HCT116 (cell line): ENCODE measurements around the gene COX10. TPM values are rescaled to one million over a fixed set of nuclear protein-coding genes. Genes with fewer than 3 reads are reported as not detected.

Experiments
- ATAC-seq: fragments of 200-7000 bp; cut with Tn5 transposase; 2 replicates; pipeline ENCODE4 v1.9.1; 2020; ENCODE audit warnings: mild to moderate bottlenecking, moderate library complexity
- BruUV-seq: library from RNA; stranded (reverse); fragments of 400-500 nt; replicated peaks from 2 replicates; lab custom pipeline; 2021; lab: Mats Ljungman, UMichigan
- CTCF ChIA-PET: fragments of 300-600 bp; sonication (Branson Sonifier 250); formaldehyde crosslinking; loops from one replicate; lab custom pipeline; 2021; ENCODE audit warnings: antibody characterized with exemption; lab: Charles Lee
- POLR2A ChIA-PET: fragments of 300-600, 350-600 bp; sonication (Branson Sonifier 250); formaldehyde crosslinking; loops from one replicate; lab custom pipeline; 2021; ENCODE audit warnings: antibody characterized with exemption; lab: Charles Lee
- RAD21 ChIA-PET, 2 experiments: fragments of 300-600 bp; sonication (Branson Sonifier 250); formaldehyde crosslinking; loops; one replicate each; lab custom pipeline; 2023; ENCODE audit warnings: low total read pairs in 2 of 2; ENCODE audit not compliant: uncharacterized antibody in 2 of 2, unreplicated experiment in 2 of 2, low non-redundant PET in 1 of 2; lab: Charles Lee
- DNase-seq: peaks from one replicate; pipeline ENCODE4 v3.0.0-alpha.2; 2010; ENCODE audit warnings: low read depth, low spot score
- H2AFZ ChIP-seq: fragments of 200-600 bp; shearing (Covaris generic), sonication (generic); 2 replicates; pipeline ENCODE4 v1.6.1; 2017; ENCODE audit warnings: low read depth, mixed run types, mixed read lengths, antibody characterized with exemption, low read length; ENCODE audit not compliant: poor library complexity, severe bottlenecking
- H3K27ac ChIP-seq: 2 replicates; pipeline ENCODE4 v1.5.1; 2012; ENCODE audit warnings: low read depth, low read length
- H3K27me3 ChIP-seq: fragments of 200-600 bp; sonication (generic); 2 replicates; pipeline ENCODE4 v1.6.1; 2016; ENCODE audit warnings: mixed run types, low read length, mixed read lengths; ENCODE audit not compliant: insufficient read depth
- H3K36me3 ChIP-seq, 2 experiments: fragments of 200-500 bp in 1 of 2; fragments of 200-600 bp in 1 of 2; sonication (Bioruptor generic) in 1 of 2; sonication (generic) in 1 of 2; 2 replicates each; pipeline versions ENCODE4 v1.5.1 to v1.6.1; 2014 to 2016; ENCODE audit warnings: low read length in 2 of 2, inconsistent platforms in 1 of 2, mixed read lengths in 1 of 2, mixed run types in 1 of 2; ENCODE audit not compliant: insufficient read depth in 2 of 2, control insufficient read depth in 1 of 2
- H3K4me1 ChIP-seq, 2 experiments: fragments of 200-600 bp in 1 of 2; sonication (generic) in 1 of 2; 2 replicates each; pipeline versions ENCODE4 v1.5.1 to v1.6.1; 2012 to 2017; ENCODE audit warnings: low read length in 2 of 2, inconsistent platforms in 1 of 2, mild to moderate bottlenecking in 1 of 2, mixed read lengths in 1 of 2, mixed run types in 1 of 2, moderate library complexity in 1 of 2; ENCODE audit not compliant: insufficient read depth in 2 of 2, control insufficient read depth in 1 of 2
- H3K4me2 ChIP-seq: fragments of 200-600 bp; sonication (generic); 2 replicates; pipeline ENCODE4 v1.6.1; 2017; ENCODE audit warnings: mixed run types, low read length, mixed read lengths
- H3K4me3 ChIP-seq, 2 experiments: fragments of 200-600 bp in 1 of 2; sonication (generic) in 1 of 2; replicated peaks in 1 of 2; 2 replicates each; pipeline ENCODE4 v1.5.1; 2011 to 2016; ENCODE audit warnings: low read length in 2 of 2, control low read depth in 1 of 2, low read depth in 1 of 2, mild to moderate bottlenecking in 1 of 2, mixed read lengths in 1 of 2, mixed run types in 1 of 2
- H3K79me2 ChIP-seq: fragments of 200-600 bp; sonication (generic); 2 replicates; pipeline ENCODE4 v1.6.1; 2017; ENCODE audit warnings: mild to moderate bottlenecking, mixed run types, low read length, moderate library complexity, mixed read lengths; ENCODE audit not compliant: insufficient read depth
- H3K9ac ChIP-seq: fragments of 200-600 bp; sonication (generic); 2 replicates; pipeline ENCODE4 v1.6.1; 2016; ENCODE audit warnings: low read length, mixed read lengths
- H3K9me2 ChIP-seq: fragments of 200-600 bp; sonication (generic), shearing (Covaris generic); 2 replicates; pipeline ENCODE4 v1.6.1; 2017; ENCODE audit warnings: mixed run types, mild to moderate bottlenecking, moderate library complexity; ENCODE audit not compliant: insufficient read depth
- H3K9me3 ChIP-seq, 2 experiments: fragments of 200-500 bp in 1 of 2; fragments of 200-600 bp in 1 of 2; sonication (Bioruptor generic) in 1 of 2; sonication (generic) in 1 of 2; 2 replicates each; pipeline ENCODE4 v1.6.1; 2014 to 2017; ENCODE audit warnings: low read length in 2 of 2, mixed read lengths in 2 of 2, inconsistent platforms in 1 of 2, low read depth in 1 of 2, mild to moderate bottlenecking in 1 of 2, mixed run types in 1 of 2, moderate library complexity in 1 of 2; ENCODE audit not compliant: control insufficient read depth in 1 of 2, insufficient read depth in 1 of 2
- H4K20me1 ChIP-seq: fragments of 200-600 bp; sonication (generic), shearing (Covaris generic); 2 replicates; pipeline ENCODE4 v1.6.1; 2017; ENCODE audit warnings: mixed run types, mild to moderate bottlenecking, moderate library complexity; ENCODE audit not compliant: insufficient read depth
- ATF3 ChIP-seq: IDR thresholded peaks from 2 replicates; pipeline ENCODE4 v1.6.1; 2012
- EGR1 ChIP-seq: IDR thresholded peaks from 2 replicates; pipeline ENCODE4 v1.6.1; 2012; ENCODE audit warnings: low read depth
- ELF1 ChIP-seq: IDR thresholded peaks from 2 replicates; pipeline ENCODE4 v1.6.1; 2012; ENCODE audit warnings: low read depth, borderline replicate concordance
- EZH2 ChIP-seq: fragments of 200-600 bp; sonication (generic); IDR thresholded peaks from 2 replicates; pipeline ENCODE4 v1.6.1; 2017; ENCODE audit warnings: antibody characterized with exemption, mixed run types
- JUND ChIP-seq: IDR thresholded peaks from 2 replicates; pipeline ENCODE4 v1.6.1; 2012
- REST ChIP-seq: IDR thresholded peaks from 2 replicates; pipeline ENCODE4 v1.6.1; 2012; ENCODE audit warnings: low read depth
- SP1 ChIP-seq: IDR thresholded peaks from 2 replicates; pipeline ENCODE4 v1.6.1; 2012; ENCODE audit warnings: low read depth
- SRF ChIP-seq: IDR thresholded peaks from 2 replicates; pipeline ENCODE4 v1.6.1; 2012; ENCODE audit warnings: low read depth
- YY1 ChIP-seq: IDR thresholded peaks from 2 replicates; pipeline ENCODE4 v1.6.1; 2011; ENCODE audit warnings: low read length, low read depth, moderate library complexity, mild to moderate bottlenecking; ENCODE audit not compliant: insufficient replicate concordance; ENCODE audit errors: extremely low read depth
- ZBTB33 ChIP-seq: IDR thresholded peaks from 2 replicates; pipeline ENCODE4 v1.6.1; 2011; ENCODE audit warnings: mild to moderate bottlenecking, low read length, moderate library complexity; ENCODE audit not compliant: insufficient replicate concordance; ENCODE audit errors: extremely low read depth
- intact Hi-C: fragments of 100-400 bp; cut with micrococcal nuclease; formaldehyde crosslinking; loops from 2 replicates; pipeline ENCODE4 v1.10.0; 2022
- total RNA-seq: library from RNA; stranded (reverse); gene quantifications from one replicate; pipeline ENCODE4 v1.2.1, GENCODE V29; 2021; ENCODE audit not compliant: unreplicated experiment

COX10 gene
- total RNA-seq, 1 experiment from 2014 or later = 22.4 TPM

DNA sequence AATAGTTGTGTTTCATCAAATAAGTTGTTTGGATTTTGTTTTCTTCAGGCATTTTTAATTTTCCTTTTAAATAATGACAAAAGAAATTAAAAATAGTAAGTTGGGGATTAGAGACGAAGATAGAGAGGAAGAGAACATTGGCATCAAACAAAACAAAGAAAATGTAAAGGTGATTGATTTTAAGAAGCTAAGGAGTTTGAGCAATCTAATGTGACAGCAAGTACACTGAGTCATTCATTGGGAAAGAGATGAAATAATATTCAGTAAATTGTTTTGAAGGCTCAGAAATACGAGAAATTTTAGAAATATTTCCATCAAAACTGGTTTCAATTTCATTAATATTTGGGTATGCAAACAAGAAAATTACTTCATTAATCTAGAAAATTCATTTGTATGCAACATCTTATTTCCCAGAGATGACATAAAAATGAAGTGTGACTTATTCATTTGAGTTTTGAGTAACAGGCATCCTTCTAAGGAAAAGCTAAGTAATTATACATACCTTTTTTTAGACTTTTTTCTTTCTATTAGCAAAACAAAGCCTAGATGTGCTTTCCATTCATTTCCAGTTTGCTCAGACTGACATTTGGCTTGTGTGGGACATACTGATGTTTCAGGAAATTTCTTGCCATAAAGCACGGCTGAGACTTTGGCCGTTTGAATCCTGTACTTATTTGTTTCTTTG is 66.7 kb downstream of the COX10 start:
- Histone ChIP-seq H3K27ac (no peak overlapping the region), H3K36me3 (no peaks in the 10 kb centered on the region), H2AFZ (no peak overlapping the region), H3K9me2 (no peaks in the 10 kb centered on the region), H3K4me1 (no peaks in the 10 kb centered on the region), H3K4me3 (no peak overlapping the region), H3K9ac (no peak overlapping the region), H3K9me3 (no peaks in the 10 kb centered on the region), H3K27me3 (no peaks in the 10 kb centered on the region), H3K79me2 (peaks cover 5% of the 10 kb centered on the region), H4K20me1 (peaks cover 6% of the 10 kb centered on the region; the same call in 1 of the 2 replicates), H3K4me2 (no peak overlapping the region)
- BruUV-seq = no TSS peak
- ChIA-PET CTCF (no interaction called here), POLR2A (no interaction called here), RAD21 (no interaction called here)
- no peak for ATAC-seq
- no peak for DNase-seq
- TF ChIP-seq JUND (no peak), SRF (no peak), ELF1 (no peak), ZBTB33 (no peak), EZH2 (no peak), EGR1 (no peak), YY1 (no peak)
- intact Hi-C loops = no loop called here

DNA sequence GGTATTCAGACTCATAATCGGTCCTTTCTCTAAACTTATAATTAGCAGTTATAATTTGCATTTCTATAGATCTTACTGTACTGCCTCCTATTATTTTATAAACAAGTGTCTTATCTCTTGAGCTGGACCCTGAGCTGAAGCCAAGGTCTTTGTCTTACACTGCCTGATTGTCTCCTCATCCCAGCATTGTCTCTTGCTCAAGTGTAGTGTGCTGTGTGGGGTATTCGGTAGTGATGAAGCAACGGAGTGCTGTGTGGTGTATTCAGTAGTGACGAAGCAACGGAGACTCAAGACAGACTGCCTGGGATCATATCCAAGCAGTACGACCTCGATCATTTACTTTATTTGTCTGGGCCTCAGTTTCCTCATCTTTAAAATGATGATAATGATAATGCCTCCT is 69.3 kb downstream of the COX10 start:
- Histone ChIP-seq H3K27me3 (no peaks in the 10 kb centered on the region), H3K9me3 (no peaks in the 10 kb centered on the region), H3K9me2 (no peaks in the 10 kb centered on the region), H2AFZ (no peak overlapping the region), H3K36me3 (no peaks in the 10 kb centered on the region), H3K4me1 (no peaks in the 10 kb centered on the region), H3K4me2 (no peak overlapping the region), H3K9ac (no peak overlapping the region), H3K27ac (no peak overlapping the region), H4K20me1 (peaks cover 9% of the 10 kb centered on the region; the same call in 1 of the 2 replicates), H3K79me2 (peaks cover 6% of the 10 kb centered on the region), H3K4me3 (no peak overlapping the region)
- ATAC-seq (no peak), DNase-seq (no peak)
- POLR2A ChIA-PET = no interaction called here
- BruUV-seq = no TSS peak
- RAD21 ChIA-PET = no interaction called here
- intact Hi-C loops = no loop called here
- CTCF ChIA-PET = no interaction called here
- TF ChIP-seq ZBTB33 (no peak), JUND (no peak), SP1 (no peak), SRF (no peak), REST (no peak), YY1 (no peak), ATF3 (no peak), EZH2 (no peak)
